ENCODE data around the gene CACNG7. TPM values are rescaled to one million over a fixed set of nuclear protein-coding genes. Genes with fewer than 3 reads are reported as not detected.

CACNG7 gene
- total RNA-seq, 2 experiments from 2014 or later: not detected

DNA sequence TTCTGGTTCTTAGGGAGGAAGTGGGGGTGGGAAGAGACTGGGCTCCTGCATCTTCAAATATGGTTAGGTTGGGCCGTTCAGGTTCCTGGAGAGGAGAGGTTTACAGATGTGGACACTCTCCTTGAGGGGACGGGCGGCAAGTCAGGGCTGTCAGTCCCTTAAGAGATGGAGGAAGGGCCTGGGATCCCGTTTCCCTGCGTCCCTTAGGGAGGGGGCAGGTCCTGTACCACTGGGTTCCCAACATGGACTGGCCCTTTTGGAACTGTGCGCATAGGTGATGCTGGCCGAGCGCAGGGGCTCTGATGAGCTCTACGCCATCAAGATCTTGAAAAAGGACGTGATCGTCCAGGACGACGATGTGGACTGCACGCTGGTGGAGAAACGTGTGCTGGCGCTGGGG, 10.9 kb upstream of the CACNG7 start:
- DNase-seq: no peak
- Mint-ChIP-seq H3K4me1 (ENCODE audit: low read depth) (no peaks in the 10 kb centered on the region), H3K36me3 (ENCODE audit: low read depth) (peaks cover 2% of the 10 kb centered on the region), H3K27me3 (peaks cover 38% of the 10 kb centered on the region), H3K4me3 (no peak overlapping the region), H3K27ac (no peak overlapping the region), H3K9me3 (no peaks in the 10 kb centered on the region)
- no peak for ATAC-seq
- TF ChIP-seq, protein P1, sequence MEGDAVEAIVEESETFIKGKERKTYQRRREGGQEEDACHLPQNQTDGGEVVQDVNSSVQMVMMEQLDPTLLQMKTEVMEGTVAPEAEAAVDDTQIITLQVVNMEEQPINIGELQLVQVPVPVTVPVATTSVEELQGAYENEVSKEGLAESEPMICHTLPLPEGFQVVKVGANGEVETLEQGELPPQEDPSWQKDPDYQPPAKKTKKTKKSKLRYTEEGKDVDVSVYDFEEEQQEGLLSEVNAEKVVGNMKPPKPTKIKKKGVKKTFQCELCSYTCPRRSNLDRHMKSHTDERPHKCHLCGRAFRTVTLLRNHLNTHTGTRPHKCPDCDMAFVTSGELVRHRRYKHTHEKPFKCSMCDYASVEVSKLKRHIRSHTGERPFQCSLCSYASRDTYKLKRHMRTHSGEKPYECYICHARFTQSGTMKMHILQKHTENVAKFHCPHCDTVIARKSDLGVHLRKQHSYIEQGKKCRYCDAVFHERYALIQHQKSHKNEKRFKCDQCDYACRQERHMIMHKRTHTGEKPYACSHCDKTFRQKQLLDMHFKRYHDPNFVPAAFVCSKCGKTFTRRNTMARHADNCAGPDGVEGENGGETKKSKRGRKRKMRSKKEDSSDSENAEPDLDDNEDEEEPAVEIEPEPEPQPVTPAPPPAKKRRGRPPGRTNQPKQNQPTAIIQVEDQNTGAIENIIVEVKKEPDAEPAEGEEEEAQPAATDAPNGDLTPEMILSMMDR (IDR thresholded peaks at IDR 0.05): no peak
- POLR2A ChIA-PET: no interaction called here
- CTCF ChIA-PET: interaction anchor here (1.7 kb wide), 1 partner anchor 9 kb away, joined by 5 read pairs; no protein-coding TSS in a partner anchor
- intact Hi-C loops (cut with micrococcal nuclease): no loop called here

DNA sequence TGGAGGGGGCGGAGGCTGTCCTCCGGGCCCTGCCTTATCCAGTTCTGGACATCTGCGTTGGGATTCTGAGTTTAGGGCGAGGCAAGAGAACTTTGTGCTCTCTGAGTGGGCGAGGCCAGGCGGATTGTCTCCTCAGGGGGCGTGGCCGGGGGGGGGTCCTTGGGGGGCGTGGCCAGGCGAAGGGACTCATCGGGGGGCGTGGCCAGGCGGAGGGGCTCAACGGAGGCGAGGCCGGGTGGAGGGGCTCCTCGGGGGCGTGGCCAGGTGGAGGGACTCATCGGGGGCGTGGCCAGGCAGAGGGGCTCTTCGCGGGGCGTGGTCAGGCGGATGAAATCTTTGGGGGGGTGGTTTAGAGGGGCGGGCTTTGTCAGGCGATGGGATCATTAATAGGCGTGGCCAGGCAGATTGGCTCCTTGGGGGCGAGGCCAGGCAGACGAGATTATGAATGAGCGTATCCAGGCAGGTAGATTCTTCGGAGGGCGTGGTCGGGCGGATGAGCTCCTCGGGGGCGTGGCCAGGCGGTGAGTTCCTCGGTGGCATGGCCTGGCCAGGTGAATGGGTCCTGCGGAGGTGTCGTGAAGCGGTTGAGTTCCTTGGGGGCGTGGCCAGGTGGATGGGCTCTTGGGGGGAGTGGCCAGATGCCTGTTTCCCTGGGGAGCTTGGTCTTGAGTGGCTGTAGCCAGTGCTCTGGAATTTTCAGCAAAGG, 10.3 kb upstream of the CACNG7 start:
- no peak overlapping the region for H3K4me3 Mint-ChIP-seq
- H3K27ac Mint-ChIP-seq: no peak overlapping the region
- H3K27me3 Mint-ChIP-seq: peaks cover 38% of the 10 kb centered on the region
- DNase-seq (peak; percentile 21), ATAC-seq (peak; percentile 49)
- peaks cover 2% of the 10 kb centered on the region for H3K36me3 Mint-ChIP-seq (ENCODE audit: low read depth)
- ChIA-PET POLR2A (no interaction called here), CTCF (interaction anchor here (1.7 kb wide), 1 partner anchor 9 kb away, joined by 5 read pairs; no protein-coding TSS in a partner anchor)
- intact Hi-C loops (cut with micrococcal nuclease): no loop called here
- H3K9me3 Mint-ChIP-seq: no peaks in the 10 kb centered on the region
- TF ChIP-seq, protein P1 (IDR thresholded peaks at IDR 0.05): no peak
- H3K4me1 Mint-ChIP-seq (ENCODE audit: low read depth): no peaks in the 10 kb centered on the region

DNA sequence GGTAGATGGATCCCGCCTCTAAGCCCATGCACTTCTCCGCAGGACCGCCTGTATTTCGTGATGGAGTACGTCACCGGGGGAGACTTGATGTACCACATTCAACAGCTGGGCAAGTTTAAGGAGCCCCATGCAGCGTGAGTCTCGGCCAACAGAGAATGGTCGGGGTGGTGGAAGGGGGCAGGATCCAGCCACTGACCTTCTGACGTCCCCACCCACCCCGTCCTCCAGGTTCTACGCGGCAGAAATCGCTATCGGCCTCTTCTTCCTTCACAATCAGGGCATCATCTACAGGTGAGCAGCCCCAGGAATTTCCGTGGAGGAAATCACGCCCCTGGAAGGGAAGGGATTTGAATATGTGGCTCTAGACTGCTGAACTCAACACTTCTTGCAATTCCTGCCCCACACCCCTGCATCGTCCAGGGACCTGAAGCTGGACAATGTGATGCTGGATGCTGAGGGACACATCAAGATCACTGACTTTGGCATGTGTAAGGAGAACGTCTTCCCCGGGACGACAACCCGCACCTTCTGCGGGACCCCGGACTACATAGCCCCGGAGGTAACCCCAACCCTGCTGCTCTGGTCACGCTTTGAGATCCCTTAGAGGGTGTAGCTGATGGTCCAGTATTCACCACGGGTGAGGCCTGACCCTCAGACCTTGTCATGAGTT, 8.8 kb upstream of the CACNG7 start:
- no peak for ATAC-seq
- no peak for DNase-seq
- H3K4me1 Mint-ChIP-seq (ENCODE audit: low read depth): no peaks in the 10 kb centered on the region
- H3K36me3 Mint-ChIP-seq (ENCODE audit: low read depth): peaks cover 2% of the 10 kb centered on the region
- TF ChIP-seq, protein P1 (IDR thresholded peaks at IDR 0.05): no peak
- intact Hi-C loops (cut with micrococcal nuclease): loop anchor here (10.0 kb wide), 1 partner anchor 56 kb away; no protein-coding TSS in a partner anchor
- ChIA-PET CTCF (no interaction called here), POLR2A (no interaction called here)
- peaks cover 48% of the 10 kb centered on the region for H3K27me3 Mint-ChIP-seq
- no peak overlapping the region for H3K4me3 Mint-ChIP-seq
- H3K27ac Mint-ChIP-seq: no peak overlapping the region
- H3K9me3 Mint-ChIP-seq: no peaks in the 10 kb centered on the region

DNA sequence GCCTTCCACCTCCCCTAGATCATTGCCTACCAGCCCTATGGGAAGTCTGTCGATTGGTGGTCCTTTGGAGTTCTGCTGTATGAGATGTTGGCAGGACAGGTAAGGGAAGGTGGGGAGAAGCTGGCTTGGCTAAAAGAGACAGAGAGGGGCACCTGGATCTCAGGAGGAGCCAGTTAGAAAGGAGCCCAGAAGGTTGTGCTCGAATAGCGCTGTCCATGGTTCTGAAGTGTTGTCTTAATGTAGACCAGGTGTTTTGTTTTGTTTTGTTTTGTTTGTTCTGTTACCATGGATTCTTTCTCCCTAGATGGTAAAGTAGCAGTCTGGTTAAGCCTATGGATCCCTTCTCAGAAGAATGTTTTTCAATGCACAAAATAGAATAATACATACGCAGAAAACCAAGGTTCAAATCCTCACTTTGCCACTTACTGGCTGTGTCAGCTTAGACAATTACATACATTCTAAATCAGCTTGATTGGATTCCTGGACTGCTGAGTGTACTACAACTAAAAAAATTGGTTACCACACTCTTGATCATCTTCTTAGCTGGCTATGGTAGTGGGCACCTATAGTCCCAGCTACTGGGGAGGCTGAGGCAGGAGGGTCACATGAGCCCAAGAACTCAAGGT, 5.9 kb upstream of the CACNG7 start:
- Mint-ChIP-seq H3K4me3 (no peak overlapping the region), H3K27ac (no peak overlapping the region), H3K9me3 (no peaks in the 10 kb centered on the region), H3K4me1 (ENCODE audit: low read depth) (peaks cover 9% of the 10 kb centered on the region), H3K36me3 (ENCODE audit: low read depth) (peaks cover 2% of the 10 kb centered on the region), H3K27me3 (peaks cover 56% of the 10 kb centered on the region)
- ChIA-PET CTCF (interaction anchor here (1.7 kb wide), 1 partner anchor 120 kb away, joined by 7 read pairs; no protein-coding TSS in a partner anchor), POLR2A (interaction anchor here (0.7 kb wide), 1 partner anchor 36 kb away, joined by 3 read pairs; no protein-coding TSS in a partner anchor)
- intact Hi-C loops (cut with micrococcal nuclease): loop anchor here (10.0 kb wide), 1 partner anchor 58 kb away; no protein-coding TSS in a partner anchor
- DNase-seq: peak; percentile 39
- ATAC-seq: no peak
- TF ChIP-seq, protein P1 (IDR thresholded peaks at IDR 0.05): no peak

Measured in activated CD8-positive, alpha-beta T cell treated with anti-CD3 and anti-CD28 coated beads for 36 hours (primary cell).